HFF-Myc (cell line): ENCODE data around the gene ZNF17.

Experiments used
- DNase-seq: peaks from one replicate; pipeline ENCODE4 v3.0.0-alpha.2; 2011; ENCODE audit warnings: low read depth; ENCODE audit errors: extremely low read depth
- H3K4me3 ChIP-seq: replicated peaks from 2 replicates; pipeline ENCODE4 v1.5.1; 2011; ENCODE audit warnings: low read depth, mild to moderate bottlenecking, control low read depth, low read length
- CTCF ChIP-seq: IDR thresholded peaks from 2 replicates; pipeline ENCODE4 v1.5.1; 2012; ENCODE audit warnings: mild to moderate bottlenecking, low read depth, low read length, control low read depth; ENCODE audit errors: missing control alignments

Gene ZNF17

GRCh38 chr19:57395710-57396109 is 15.3 kb upstream of the ZNF17 start:
- TF ChIP-seq CTCF, result no peak
- DNase-seq, result no peak

GRCh38 chr19:57398868-57399267 is 12.1 kb upstream of the ZNF17 start:
- no peak for TF ChIP-seq CTCF
- H3K4me3 ChIP-seq, result no peak overlapping the region

More at GRCh38 chr19:57395710-57396109, 15.3 kb upstream of the ZNF17 start:
- H3K4me3 ChIP-seq, result no peak overlapping the region

GRCh38 chr19:57403737-57404563 is 7.0 kb upstream of the ZNF17 start:
- no peak for TF ChIP-seq CTCF
- DNase-seq, result no peak

More at GRCh38 chr19:57398868-57399267, 12.1 kb upstream of the ZNF17 start:
- DNase-seq, result no peak

GRCh38 chr19:57406516-57407123 is 4.3 kb upstream of the ZNF17 start:
- no peak for DNase-seq
- peak; percentile 73 for TF ChIP-seq CTCF
- H3K4me3 ChIP-seq, result no peak overlapping the region

More at GRCh38 chr19:57403737-57404563, 7.0 kb upstream of the ZNF17 start:
- no peak overlapping the region for H3K4me3 ChIP-seq

- H3K4me3 ChIP-seq, result no peak overlapping the region
- TF ChIP-seq CTCF, result no peak
- DNase-seq, result no peak
Measured at GRCh38 chr19:57419439-57419838, 8.5 kb downstream of the ZNF17 start.

- TF ChIP-seq CTCF, result no peak
- no peak overlapping the region for H3K4me3 ChIP-seq
Measured at GRCh38 chr19:57421037-57421436, 10.1 kb downstream of the ZNF17 start.

More at GRCh38 chr19:57421037-57421436, 10.1 kb downstream of the ZNF17 start:
- no peak for DNase-seq
